HG02588 (cell line): Measurements from ENCODE around the gene CTBP2.

ENCODE experiments used
- ATAC-seq: cut with Tn5 transposase; IDR thresholded peaks from one replicate; pipeline ENCODE4 v1.9.1; 2021; ENCODE audit warnings: mild to moderate bottlenecking, moderate library complexity; ENCODE audit not compliant: unreplicated experiment

The CTBP2 gene

GRCh38 chr10:124961248-124961570 is 199.2 kb downstream of the CTBP2 start:
- ATAC-seq, result no peak

- ATAC-seq, result no peak
These were observed 200.8 kb downstream of the CTBP2 start for GRCh38 chr10:124959564-124959963.

GRCh38 chr10:124957404-124957947 is 202.9 kb downstream of the CTBP2 start:
- no peak for ATAC-seq

GRCh38 chr10:124956764-124957163 is 203.6 kb downstream of the CTBP2 start:
- no peak for ATAC-seq

GRCh38 chr10:124955868-124956267 is 204.5 kb downstream of the CTBP2 start:
- ATAC-seq, result no peak

- no peak for ATAC-seq
These were observed 205.1 kb downstream of the CTBP2 start for GRCh38 chr10:124955243-124955642.

GRCh38 chr10:124953421-124953820 is 206.9 kb downstream of the CTBP2 start:
- ATAC-seq, result no peak

GRCh38 chr10:124952123-124952522 is 208.2 kb downstream of the CTBP2 start:
- no peak for ATAC-seq

GRCh38 chr10:124949543-124949942 is 210.8 kb downstream of the CTBP2 start:
- no peak for ATAC-seq

GRCh38 chr10:124946945-124947344 is 213.4 kb downstream of the CTBP2 start:
- ATAC-seq, result no peak

- ATAC-seq, result no peak
These were observed 215.4 kb downstream of the CTBP2 start for GRCh38 chr10:124944982-124945381.

- ATAC-seq, result no peak
These were observed 216.9 kb downstream of the CTBP2 start for GRCh38 chr10:124943301-124944092.

- ATAC-seq, result no peak
These were observed 217.8 kb downstream of the CTBP2 start for GRCh38 chr10:124942317-124943169.

GRCh38 chr10:124941823-124942222 is 218.5 kb downstream of the CTBP2 start, which contains the start of gene ZRANB1:
Gene ZRANB1, plus strand, starts transcription at chr10:124942123. Its CDS starts 371 bp downstream, at chr10:124942494.
- no peak for ATAC-seq

- no peak for ATAC-seq
These were observed 221.1 kb downstream of the CTBP2 start for GRCh38 chr10:124939290-124939689.

GRCh38 chr10:124936813-124937212 is 223.6 kb downstream of the CTBP2 start:
- no peak for ATAC-seq

- no peak for ATAC-seq
These were observed 224.4 kb downstream of the CTBP2 start for GRCh38 chr10:124935946-124936345.
